Measurements from ENCODE around the gene GAS7.

GRCh38 chr17:9898812-9899211 is 299.6 kb downstream of the GAS7 start:
- TF ChIP-seq POLR2AphosphoS5 (IDR thresholded peaks at IDR 0.05; ENCODE audit: low read depth) (no peak), REST (IDR thresholded peaks at IDR 0.05; ENCODE audit: unreplicated experiment) (no peak), CTCF (conservative IDR thresholded peaks at IDR 0.05; ENCODE audit: low read depth in 2 of 2) (no peak), JUNB (IDR thresholded peaks at IDR 0.05; ENCODE audit: unreplicated experiment) (no peak), EZH2phosphoT487 (IDR thresholded peaks at IDR 0.05; ENCODE audit: unreplicated experiment) (no peak), CREB1 (CRISPR knock-in tag; IDR thresholded peaks at IDR 0.05; ENCODE audit: low read depth) (no peak), NANOG (IDR thresholded peaks at IDR 0.05; ENCODE audit: borderline replicate concordance) (no peak), EZH2 (IDR thresholded peaks at IDR 0.05; ENCODE audit: low read depth, unreplicated experiment) (no peak), ETS1 (IDR thresholded peaks at IDR 0.05) (no peak), STAT1 (IDR thresholded peaks at IDR 0.05; ENCODE audit: unreplicated experiment) (no peak), ZNF331 (CRISPR knock-in tag; IDR thresholded peaks at IDR 0.05; ENCODE audit: low read depth) (no peak)
